HTR-8/SVneo (cell line): ENCODE data around the gene PSTPIP1.

Experiments
- DNase-seq: peaks from one replicate; pipeline ENCODE4 v3.0.0; 2011; ENCODE audit warnings: low spot score, mixed read lengths; ENCODE audit not compliant: insufficient read length
- FAIRE-seq: peaks from 2 replicates; lab custom pipeline; 2011; peaks lifted over from hg19 to GRCh38; lab: Jason Lieb, UNC

The PSTPIP1 gene

DNA sequence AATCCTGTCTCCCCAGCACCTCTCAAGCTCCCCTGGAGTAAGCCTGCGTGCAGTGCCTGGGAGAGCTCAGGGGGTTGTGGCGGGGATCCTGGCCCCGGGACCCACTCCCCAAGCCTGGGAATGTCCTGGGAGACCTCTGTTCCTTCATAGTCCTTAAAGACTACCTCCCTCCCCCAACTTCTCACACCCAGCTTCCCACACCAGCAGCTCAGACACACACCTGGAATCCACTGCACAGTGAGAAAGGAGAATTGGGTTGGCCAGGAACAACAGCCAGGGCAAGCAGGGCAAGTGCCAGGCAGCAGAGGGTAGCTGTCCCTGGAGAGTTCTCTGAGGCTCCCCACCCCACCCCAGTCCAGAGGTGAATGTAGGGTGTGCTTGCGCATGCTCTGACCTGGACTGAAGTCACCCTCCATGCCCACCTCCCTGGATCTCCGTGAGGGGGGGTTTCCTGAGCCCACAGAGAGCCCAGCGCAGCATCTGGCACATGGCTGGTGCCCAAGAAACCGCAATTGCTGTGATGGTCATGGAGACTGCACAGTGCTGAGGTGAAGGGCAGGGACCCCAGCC is 22.2 kb downstream of the PSTPIP1 start:
- DNase-seq = no peak
- FAIRE-seq = no peak

DNA sequence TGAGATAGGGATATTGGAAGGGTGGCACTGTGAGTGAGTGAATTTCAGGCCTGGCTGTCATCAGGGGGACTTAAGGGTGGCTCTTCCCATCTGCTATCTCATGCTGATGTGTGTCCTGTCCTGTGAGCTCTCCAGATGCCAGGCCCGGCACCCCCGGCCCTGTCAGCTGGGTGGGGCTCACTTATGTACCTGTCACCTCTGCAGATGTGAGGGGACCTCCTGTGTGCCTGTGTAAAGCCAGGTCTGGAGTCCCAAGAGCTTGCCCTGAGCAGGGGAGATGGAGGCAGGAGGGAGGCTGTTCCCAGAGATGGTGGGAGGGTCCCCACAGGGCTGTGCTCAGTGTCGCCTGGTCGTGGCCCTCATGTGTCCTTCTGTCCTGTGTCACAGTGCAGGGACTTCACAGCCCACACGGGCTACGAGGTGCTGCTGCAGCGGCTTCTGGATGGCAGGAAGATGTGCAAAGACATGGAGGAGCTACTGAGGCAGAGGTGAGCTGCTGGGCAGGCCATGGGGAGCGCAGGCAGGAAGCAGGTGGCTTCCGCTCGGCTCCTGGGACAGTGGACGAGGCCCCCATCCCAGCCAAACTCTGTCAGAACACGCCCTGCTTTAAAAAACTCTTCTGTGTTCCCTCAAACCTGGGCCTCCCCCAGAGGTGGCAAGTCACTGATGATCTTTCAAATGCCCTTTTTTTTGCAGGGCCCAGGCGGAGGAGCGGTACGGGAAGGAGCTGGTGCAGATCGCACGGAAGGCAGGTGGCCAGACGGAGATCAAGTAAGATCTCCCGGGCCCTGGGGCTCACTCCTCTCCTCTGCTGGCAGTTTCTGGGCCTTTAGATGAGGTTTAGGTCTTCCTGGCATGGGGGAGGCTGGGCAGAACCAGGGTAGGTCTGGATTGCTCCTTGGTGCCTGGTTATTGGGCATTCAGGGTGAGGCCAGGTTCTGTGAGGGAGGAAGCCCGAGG is 23.1 kb downstream of the PSTPIP1 start:
- DNase-seq (no peak), FAIRE-seq (no peak)

DNA sequence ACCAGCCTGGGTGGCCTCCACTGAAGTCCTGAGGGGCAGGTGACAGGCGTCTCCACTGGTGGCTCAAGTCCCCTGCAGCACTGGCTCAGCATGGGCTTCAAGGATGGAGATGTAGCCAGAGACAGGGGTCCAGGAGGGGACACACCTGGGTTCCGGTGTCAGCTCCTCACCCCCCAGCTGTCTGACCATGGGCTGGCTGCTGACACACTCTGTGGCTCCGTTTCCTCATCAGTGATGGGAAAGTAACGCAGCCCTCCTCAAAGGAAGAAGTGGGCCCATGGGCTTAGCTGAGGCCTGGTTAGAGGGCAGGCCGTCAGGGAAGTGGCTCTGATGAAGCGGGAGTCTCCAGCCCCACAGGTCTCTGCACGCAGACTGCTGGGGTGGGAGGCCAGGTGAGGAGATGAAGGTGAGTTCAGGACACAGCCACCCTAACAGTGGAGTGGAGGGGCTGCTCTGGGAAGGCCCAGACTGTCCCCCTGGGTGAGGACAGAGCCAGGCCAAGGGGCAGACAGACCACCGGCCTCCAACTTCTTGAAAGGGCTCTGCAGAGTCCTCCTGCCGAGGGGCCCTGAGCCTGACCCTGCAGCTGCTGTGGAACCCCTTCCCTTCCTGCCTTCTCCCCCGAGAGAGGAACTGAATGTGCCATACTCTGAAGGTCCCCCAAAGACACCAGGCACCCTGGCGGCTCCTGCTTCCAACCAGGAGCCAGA is 24.0 kb downstream of the PSTPIP1 start:
- DNase-seq = no peak
- FAIRE-seq = no peak

DNA sequence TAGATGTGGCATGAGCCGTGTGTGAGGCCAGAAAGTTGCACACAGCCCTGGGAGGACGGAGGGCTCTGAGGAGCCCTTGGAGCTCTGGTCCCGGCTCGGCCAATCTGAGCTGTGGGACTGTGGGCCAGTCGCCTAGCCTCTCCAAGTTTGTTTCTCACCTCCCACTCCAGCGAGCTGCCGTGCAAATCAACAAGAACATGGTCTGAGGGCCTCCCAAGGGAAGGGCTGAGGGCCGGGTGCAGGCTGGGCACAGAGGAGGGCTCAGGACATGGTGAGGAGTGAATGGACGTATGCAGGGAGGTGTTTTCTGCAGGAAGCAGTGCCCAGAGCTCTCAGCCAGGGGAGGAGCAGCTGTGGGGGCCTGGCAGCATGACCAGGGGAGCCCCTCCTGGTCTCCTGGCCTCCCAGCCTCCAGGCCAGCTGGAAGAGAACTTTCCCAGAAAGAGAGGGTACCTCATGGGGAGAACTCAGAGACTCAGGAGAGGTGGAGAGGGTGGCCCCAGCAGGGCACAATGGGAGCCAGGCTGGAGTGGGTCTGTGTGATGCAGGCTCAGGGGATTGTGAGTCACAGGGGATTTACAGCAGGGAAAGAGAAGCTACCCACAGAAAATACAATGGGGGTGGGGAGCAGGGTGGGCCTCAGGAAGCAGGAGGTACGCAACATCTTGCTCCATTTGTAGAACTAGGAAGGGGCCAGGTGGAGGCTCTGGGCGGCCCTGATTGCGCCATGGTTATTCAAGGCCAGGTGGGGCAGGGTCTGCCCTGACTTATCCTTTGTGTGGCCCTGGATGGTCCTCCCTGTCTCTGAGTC is 24.8 kb downstream of the PSTPIP1 start:
- FAIRE-seq = no peak
- DNase-seq = no peak

DNA sequence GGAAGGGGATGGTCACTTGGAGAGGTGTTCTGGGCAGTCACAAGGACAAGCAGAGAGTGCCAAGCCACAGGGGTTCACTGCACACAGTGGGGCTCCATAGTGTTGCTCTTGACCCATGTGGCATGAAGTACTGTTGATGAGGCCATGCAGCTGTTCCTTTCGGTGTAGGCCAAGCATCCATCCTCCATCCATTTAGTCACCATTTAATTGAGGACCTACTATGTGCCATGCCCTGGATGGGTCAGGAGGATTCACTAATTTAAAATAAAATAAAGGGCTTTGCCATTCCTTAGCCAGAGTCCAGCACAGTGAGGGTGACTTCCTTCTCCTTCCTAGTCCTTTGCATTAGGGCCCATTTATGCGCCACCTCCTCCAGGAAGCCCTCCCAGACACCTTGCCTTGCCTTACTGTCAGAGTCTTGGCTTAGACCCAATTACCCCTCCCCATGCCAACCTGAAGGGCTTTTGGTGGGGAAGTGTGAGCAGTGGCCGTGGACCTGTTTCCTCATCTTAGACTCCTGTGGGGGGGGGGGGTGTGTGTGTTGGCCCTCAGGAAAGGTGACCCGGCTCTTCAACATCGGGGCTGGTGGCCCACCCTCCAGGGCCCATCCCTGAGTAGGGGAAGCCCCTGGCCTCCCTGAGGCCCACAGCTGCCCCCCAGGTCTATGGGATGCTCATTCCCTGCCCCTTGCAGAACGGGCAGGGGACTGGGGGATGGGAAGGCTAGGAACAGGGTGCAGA is 25.6 kb downstream of the PSTPIP1 start:
- DNase-seq (no peak), FAIRE-seq (no peak)

DNA sequence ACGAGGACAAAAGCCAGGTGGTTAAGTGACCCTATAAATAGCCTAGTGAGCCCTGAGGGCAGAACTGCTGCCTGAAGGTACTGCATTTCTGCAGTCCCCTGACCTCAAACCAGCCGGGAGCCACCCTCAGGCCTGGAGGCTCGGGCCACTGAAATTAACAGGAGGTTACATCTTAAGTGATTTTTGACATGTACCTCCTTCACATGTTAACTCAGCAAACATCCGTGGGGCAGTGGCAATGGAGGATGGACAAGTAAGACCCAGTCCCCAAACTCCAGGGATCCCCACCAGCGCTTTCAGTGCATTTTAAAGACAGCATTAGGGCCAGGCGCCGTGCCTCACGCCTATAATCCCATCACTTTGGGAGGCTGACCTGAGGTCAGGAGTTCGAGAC is 26.2 kb downstream of the PSTPIP1 start:
- FAIRE-seq = no peak
- no peak for DNase-seq

DNA sequence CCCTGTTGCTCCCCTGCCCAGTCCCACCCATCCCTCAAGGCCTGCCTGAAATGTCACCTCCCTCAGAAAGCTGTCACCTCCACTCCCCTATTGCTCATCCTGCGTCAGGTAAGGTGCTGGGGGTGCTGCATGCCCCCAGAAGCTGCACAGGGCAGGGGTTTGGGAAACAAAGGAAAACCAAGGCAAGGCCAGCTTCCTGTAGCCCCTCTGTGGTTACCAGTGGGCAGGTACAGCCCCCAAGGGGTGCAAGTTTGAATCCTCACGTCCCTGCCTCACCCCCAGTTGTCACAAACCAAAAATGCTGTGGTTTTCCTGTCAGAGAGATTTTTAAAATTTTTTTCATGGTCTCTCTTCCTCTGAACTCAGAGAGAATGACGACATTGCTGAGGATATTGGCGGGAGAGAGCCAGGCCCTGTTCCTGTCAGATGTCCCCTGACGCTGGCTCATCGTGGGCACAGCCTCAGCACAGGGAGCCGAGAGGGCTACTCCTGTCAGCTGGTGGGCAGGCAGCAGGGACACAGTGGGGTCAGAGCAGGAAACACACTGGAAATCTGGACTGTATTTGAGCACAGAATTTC is 27.0 kb downstream of the PSTPIP1 start:
- DNase-seq = peak; percentile 62
- peak; percentile 54 for FAIRE-seq

DNA sequence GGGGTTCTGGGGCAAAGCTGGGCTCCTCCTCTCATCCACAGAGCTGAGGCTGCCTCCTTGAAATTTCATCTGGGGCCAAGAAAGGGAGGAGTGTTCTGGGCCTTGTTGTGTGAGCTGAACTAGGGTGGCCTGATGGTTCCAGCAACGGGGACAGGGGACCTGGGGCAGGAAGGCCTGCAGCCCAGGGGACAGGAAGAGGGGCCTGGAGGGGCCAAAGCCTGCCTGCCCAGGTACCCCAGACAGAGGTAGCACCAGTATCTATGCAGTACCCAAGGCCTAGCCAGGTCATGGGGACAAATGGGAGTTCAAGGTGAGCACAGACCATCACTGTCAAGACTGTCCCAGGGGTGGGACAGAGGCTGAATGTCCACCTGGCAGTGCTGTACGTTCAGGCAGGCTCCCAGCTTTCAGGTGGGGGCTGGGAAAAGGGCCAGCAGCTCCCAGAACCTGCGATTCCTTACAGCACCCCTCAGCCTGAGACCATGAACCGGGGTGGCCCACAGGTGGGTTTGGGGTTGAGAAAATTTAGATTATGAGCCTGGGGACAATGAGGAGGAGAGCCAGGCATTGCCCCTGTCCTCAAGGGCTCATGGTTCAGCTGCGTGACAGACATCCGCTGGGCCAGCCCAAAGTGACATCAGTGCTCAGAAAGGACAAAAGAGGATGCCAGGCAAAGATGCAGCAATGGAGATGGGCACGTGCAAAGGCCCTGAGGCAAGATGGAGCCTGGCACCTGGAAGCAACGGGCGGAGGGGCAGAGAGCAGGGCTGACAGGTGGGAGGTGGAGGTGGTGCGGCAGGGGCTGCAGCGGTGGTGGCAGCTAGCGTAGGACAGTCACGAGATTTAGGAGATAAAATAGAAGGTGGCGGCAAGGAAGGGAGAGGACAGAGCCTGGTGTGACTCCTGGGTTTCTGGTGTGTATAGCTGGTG is 28.0 kb downstream of the PSTPIP1 start:
- DNase-seq (no peak), FAIRE-seq (no peak)

DNA sequence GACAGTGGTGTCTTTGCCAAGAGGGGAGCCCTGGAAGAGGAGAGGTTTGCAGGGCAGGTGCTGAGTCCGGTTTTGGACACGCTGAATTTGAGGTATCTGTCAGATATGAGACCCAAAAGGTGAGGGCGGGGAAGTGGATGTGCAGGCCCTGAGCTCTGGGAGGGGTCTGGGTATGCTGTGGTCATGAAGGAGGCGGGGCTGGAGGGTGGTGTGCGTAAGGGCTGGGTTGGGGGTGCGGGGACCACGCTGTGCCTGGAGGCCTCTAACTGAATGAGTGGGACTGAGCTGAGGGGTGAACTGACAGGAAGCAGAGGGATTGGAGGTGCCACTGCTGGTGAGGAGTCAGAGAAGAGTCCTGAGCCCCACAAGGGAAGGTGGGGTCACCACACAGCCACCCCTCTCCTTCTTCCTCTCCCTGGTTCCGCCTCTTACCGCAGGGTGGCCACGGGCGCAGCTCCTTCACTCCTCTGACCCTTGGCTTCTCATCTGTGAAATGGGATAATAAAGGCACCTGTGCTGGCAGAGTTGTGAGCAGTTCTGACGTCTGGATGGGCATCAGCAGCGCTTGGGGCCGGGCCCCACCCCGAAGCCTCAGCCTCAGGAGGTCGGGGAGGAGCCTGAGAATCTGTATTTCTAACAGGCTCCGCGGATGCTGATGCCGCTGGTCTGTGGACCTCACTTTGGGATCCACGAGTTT is 28.8 kb downstream of the PSTPIP1 start:
- FAIRE-seq (no peak), DNase-seq (no peak)

DNA sequence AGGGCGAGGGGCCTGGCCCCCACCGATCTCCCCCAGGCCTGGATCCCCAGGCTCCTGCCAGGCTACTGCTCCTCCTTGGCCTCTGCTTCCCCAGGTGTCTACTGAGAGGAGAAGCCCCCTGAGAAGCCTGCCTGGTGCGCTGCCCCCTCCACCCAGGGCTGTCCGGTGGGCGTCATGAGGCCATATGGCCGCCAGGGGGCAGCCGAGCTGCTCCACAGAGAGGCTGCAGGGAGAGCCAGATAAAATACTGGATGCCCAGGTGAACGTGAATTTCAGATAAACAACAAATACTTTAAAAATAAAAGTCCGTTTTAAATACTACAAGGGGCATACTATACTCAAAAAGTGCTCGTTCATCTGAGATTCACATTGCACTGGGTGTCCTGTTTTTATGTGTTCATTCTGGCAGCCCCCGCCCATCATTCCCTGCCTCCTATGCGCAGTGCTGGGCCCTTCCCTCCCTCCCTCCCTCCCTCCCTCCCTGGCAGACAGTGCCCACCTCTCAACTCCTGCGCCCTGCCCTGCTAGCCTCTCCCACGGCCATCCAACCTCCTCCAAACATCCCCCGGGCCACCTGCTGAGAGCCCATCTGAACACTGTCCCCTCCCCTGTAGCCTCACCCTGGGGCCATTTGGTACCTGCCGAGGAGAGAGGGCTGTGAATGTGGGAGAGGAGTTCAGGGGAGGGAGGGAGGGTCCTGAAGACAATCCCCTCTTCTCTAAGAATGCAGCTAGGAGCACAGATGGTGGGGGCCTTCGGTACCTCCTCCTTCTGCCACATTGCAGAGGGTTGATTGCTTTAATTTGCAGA is 29.6 kb downstream of the PSTPIP1 start:
- DNase-seq (peak; percentile 71), FAIRE-seq (no peak)

DNA sequence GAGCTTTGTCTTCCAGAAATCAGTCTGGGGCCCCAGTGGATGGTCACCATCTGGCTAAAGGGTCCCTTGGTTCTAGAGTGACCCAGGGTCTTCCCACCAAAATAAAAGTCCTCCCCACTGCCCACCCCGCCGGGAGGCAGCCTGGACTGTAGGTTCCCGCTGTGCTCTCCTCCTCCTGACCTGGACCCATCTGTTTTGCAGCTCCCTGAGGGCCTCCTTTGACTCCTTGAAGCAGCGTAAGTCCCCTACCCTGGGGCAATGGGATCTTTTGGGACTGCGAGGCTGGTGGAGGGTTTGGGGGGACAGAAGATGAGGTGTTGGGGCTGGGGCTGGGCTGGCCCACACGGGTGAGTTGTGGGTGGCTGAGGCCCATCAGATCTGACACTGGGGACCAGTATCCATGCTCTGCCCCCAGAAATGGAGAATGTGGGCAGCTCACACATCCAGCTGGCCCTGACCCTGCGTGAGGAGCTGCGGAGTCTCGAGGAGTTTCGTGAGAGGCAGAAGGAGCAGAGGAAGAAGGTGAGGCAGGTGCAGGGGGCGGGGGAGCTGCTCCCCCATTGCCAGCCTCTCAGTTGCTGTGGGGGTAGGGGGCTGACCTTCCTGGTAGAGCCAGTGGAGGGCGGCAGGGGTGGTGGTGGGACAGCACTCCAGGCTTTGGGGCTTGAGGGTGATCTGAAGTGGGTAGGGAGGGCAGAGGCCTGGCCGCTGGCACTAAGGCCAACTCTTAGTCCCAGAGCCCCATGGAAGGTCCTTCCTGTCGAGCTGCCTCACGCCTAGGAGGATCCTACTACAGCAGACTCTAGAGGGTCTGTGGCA is 30.4 kb downstream of the PSTPIP1 start:
- no peak for FAIRE-seq
- DNase-seq = no peak

DNA sequence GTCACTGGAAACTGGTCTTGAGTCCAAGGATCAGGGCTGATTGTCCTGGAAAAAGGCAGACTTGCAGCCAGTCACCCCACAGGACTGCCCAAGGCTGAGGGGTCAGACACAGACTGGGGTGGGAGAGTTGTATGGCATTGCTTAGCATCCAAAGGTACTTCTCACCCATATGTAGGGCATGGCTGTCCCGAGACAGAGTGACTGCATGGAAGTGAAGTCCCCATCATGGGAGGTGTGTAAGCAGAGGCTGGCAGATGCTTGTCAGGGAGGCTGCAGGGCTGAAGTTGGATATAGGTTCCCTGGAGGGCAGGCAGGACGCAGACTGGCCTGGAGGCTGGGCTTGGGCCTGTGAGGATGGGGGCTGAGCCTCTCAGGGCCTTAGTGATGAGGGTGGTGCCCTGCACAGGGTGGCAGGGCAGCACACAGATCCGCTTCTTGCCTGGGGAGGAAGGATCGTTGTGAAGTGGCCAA is 31.1 kb downstream of the PSTPIP1 start:
- DNase-seq (no peak), FAIRE-seq (no peak)

DNA sequence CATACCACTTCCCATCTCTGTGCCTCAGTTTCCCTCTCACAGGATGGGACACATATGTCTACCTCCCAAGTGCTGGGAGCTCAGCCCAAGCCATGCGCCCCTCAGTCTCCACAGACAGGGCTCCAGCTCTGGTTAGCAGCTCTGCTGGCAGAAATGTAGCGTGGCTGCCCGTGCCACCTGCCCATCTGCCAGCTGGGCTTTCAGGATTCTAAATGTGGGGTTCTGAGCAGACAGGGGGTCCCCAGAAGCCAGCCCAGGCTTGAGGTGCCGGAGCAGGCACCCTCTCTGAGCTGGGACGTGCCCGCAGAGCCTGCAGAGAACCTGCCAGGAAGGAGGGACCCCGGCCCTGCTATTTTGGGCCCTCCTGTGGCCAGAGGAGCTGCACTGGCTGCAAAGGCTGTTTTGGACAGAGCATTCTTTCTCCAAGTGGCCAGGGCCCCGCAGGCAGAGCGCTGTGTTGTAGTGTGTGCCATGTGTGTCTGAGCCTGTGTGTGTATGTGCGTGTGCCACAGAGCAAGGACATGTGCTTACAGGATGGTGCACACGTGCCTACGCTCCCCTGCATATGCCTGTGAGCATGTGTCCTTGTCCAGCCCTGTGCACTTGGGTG is 31.7 kb downstream of the PSTPIP1 start:
- FAIRE-seq = no peak
- DNase-seq = no peak

DNA sequence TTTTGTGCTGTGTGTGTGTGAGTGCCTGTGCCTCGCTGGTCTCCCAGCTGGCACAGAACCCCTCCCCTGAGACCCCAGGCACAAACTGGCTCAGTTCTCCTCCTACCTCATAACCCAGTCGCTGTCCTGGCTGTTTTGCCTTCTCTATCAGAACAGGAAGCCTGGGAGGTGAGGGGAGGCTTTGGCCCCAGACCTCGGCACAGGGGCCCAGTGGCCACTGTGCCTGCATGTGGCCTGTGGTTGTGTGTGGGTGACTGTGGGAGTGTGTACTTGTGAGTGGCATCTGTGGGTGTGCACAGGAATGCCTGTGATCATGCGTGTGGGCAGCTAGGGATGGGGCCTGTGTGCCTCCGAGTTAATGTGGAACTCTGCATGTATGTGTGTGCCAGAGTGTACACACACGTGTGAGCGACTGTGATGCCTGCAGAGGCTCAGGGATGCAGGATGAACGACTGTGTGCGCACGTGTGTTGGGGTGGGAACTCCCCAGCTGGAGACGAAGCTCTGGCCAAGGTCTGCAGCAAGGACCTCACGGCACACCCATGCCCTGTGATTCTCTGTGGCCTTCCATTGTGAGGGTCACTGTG is 32.3 kb downstream of the PSTPIP1 start:
- FAIRE-seq (no peak), DNase-seq (no peak)
